ENCODE data around the gene EXOC8. TPM values are rescaled to one million over a fixed set of nuclear protein-coding genes. Genes with fewer than 3 reads are reported as not detected.

The EXOC8 gene
- total and polyA plus RNA-seq, 2 donors (not counting 3 experiments of a cell fraction or from before 2014, with no cell fraction given): 2.8 to 13.2 TPM

- DNase-seq (ENCODE audit: low read depth, low spot score): no peak
- no peak overlapping the region for H3K4me3 ChIP-seq (replicated peaks in 1 of 3; ENCODE audit: insufficient read depth in 1 of 3, low read depth in 1 of 3, low read length in 3 of 3)
- H3K4me1 ChIP-seq (ENCODE audit: control insufficient read depth, extremely low read depth, insufficient read depth, low read length): peaks cover 23% of the 10 kb centered on the region
- no peak for FAIRE-seq
- H3K36me3 ChIP-seq (ENCODE audit: control insufficient read depth in 2 of 2, extremely low read depth in 1 of 2, insufficient read depth in 2 of 2, low read length in 2 of 2): peaks cover 2 to 3% of the 10 kb centered on the region in 2 experiments
- no TSS peak for BruUV-seq (replicated peaks)
- no peaks in the 10 kb centered on the region for H3K27me3 ChIP-seq (ENCODE audit: control insufficient read depth in 2 of 2, insufficient read depth in 2 of 2, low read length in 2 of 2)
- TF ChIP-seq JUN (IDR thresholded peaks at IDR 0.05; ENCODE audit: borderline replicate concordance, insufficient read depth, insufficient read length, low read depth) (no peak), MAX (IDR thresholded peaks at IDR 0.05; ENCODE audit: insufficient read depth, insufficient read length) (no peak), POLR2AphosphoS5 (IDR thresholded peaks at IDR 0.05; ENCODE audit: insufficient read depth, low read depth, low read length) (no peak), EZH2 (IDR thresholded peaks at IDR 0.05; ENCODE audit: borderline replicate concordance, low read depth, low read length, severe bottlenecking) (no peak), FOS (IDR thresholded peaks at IDR 0.05; ENCODE audit: borderline replicate concordance, insufficient read depth, low read length) (no peak), GATA2 (IDR thresholded peaks at IDR 0.05; ENCODE audit: insufficient read depth, insufficient read length, low read depth, low read length) (no peak), MYC (IDR thresholded peaks at IDR 0.05; ENCODE audit: low read depth, low read length) (no peak), POLR2A (IDR thresholded peaks at IDR 0.05; ENCODE audit: low read depth, low read length) (no peak)
- TF ChIP-seq, protein P1, sequence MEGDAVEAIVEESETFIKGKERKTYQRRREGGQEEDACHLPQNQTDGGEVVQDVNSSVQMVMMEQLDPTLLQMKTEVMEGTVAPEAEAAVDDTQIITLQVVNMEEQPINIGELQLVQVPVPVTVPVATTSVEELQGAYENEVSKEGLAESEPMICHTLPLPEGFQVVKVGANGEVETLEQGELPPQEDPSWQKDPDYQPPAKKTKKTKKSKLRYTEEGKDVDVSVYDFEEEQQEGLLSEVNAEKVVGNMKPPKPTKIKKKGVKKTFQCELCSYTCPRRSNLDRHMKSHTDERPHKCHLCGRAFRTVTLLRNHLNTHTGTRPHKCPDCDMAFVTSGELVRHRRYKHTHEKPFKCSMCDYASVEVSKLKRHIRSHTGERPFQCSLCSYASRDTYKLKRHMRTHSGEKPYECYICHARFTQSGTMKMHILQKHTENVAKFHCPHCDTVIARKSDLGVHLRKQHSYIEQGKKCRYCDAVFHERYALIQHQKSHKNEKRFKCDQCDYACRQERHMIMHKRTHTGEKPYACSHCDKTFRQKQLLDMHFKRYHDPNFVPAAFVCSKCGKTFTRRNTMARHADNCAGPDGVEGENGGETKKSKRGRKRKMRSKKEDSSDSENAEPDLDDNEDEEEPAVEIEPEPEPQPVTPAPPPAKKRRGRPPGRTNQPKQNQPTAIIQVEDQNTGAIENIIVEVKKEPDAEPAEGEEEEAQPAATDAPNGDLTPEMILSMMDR (IDR thresholded peaks at IDR 0.05; ENCODE audit: extremely low read depth in 1 of 2, insufficient read depth in 1 of 2, low read depth in 1 of 2, low read length in 2 of 2): no peak
- peaks cover 43% of the 10 kb centered on the region for H3K79me2 ChIP-seq (ENCODE audit: control insufficient read depth, insufficient read depth, low read length)
- no peak overlapping the region for H3K4me2 ChIP-seq (ENCODE audit: insufficient read depth, low read length)
- intact Hi-C loops (cut with micrococcal nuclease): no loop called here
- no peak overlapping the region for H3K27ac ChIP-seq (ENCODE audit: insufficient read depth, low read depth, low read length)
- CTCF ChIA-PET: interaction anchor here (1.2 to 2.2 kb wide), 3 partner anchors 9 to 244 kb away, joined by 3 to 7 read pairs (median 4); no protein-coding TSS in a partner anchor
- H2AFZ ChIP-seq (ENCODE audit: low read depth, low read length): no peak overlapping the region
- no peak overlapping the region for H3K9ac ChIP-seq (replicated peaks; ENCODE audit: extremely low read depth, insufficient read depth, low read length)
- dilution Hi-C loops (cut with MboI; ENCODE audit: extremely low pct_ligation_motif_present, low sequenced_read_pairs): no loop called here
- H3K9me3 ChIP-seq (replicated peaks; ENCODE audit: control insufficient read depth, insufficient read depth, low read length): no peaks in the 10 kb centered on the region
- POLR2A ChIA-PET: no interaction called here
- H4K20me1 ChIP-seq (replicated peaks; ENCODE audit: control insufficient read depth, extremely low read depth, insufficient read depth, low read length): no peaks in the 10 kb centered on the region
- H3K9me1 ChIP-seq (replicated peaks; ENCODE audit: control insufficient read depth, extremely low read depth, insufficient read depth, low read length): no peaks in the 10 kb centered on the region
These were observed 2.8 kb upstream of the EXOC8 start for GRCh38 chr1:231340328-231341013.

Data from endothelial cell of umbilical vein (primary cell).